Motor neuron (in vitro differentiated cells): ENCODE measurements around the gene OGG1. TPM values are rescaled to one million over a fixed set of nuclear protein-coding genes. Genes with fewer than 3 reads are reported as not detected.

Experiments used
- ATAC-seq, 8 experiments: fragments of 200-7000 bp; cut with Tn5 transposase; replicated peaks in 6 of 8; 2 replicates each; pipeline ENCODE4 v1.8.0; 2021; ENCODE audit warnings: mild to moderate bottlenecking in 8 of 8, moderate library complexity in 8 of 8
- H3K27ac ChIP-seq, 2 donors: fragments of 250-450 bp; sonication (Bioruptor Pico); 2 replicates each; pipeline ENCODE4 v1.9.0; 2021; ENCODE audit warnings: antibody characterized with exemption in 2 of 2, mild to moderate bottlenecking in 2 of 2, moderate library complexity in 1 of 2
- H3K4me1 ChIP-seq, 2 donors: fragments of 250-450 bp; sonication (Bioruptor Pico); replicated peaks in 1 of 2; 2 replicates each; pipeline ENCODE4 v1.6.1; 2021; ENCODE audit warnings: antibody characterized with exemption in 2 of 2, mild to moderate bottlenecking in 2 of 2, moderate library complexity in 1 of 2
- H3K4me3 ChIP-seq, 5 donors: fragments of 250-450 bp; sonication (Bioruptor Pico); 2 replicates each; pipeline ENCODE4 v1.9.0; 2021; ENCODE audit warnings: antibody characterized with exemption in 5 of 5, mild to moderate bottlenecking in 5 of 5, moderate library complexity in 4 of 5
- WGBS, 10 experiments: fragments of 450-650 bp; shearing (Covaris generic); methylation state at CpG; one replicate each; pipeline ENCODE4 v1.0.0; 2022; 5-methylcytosine and 5-hydroxymethylcytosine counted together
- in situ Hi-C, 9 experiments: fragments of 400-800 bp; cut with MboI; loops; one replicate each; pipeline ENCODE4 v1.15.0; 2021; ENCODE audit warnings: low sequenced_read_pairs in 9 of 9, low pct_unique_long_range_greater_than_20kb in 2 of 9; ENCODE audit not compliant: unreplicated experiment in 9 of 9
- total RNA-seq, 8 experiments: library from RNA; unstranded; fragments of 300-600 nt; gene quantifications; 2 replicates each; pipeline versions ENCODE4 v1.2.3 to v1.2.4, GENCODE V29; 2022

OGG1 gene
- total RNA-seq, 8 experiments from 2014 or later, result 11.9 to 28.1 (median 22.4) TPM

- 11 to 100% (median 53%) methylated on average over 1 to 6 of the region's 6 CpGs for WGBS, 10 experiments
Observed at GRCh38 chr3:9715764-9716437, 33.9 kb upstream of the OGG1 start.

GRCh38 chr3:9716801-9717555 is 32.8 kb upstream of the OGG1 start:
- in situ Hi-C loops, result no loop called here
- WGBS, 10 experiments, result 0 to 83% (median 68%) methylated on average over 1 to 5 of the region's 5 CpGs
- H3K27ac ChIP-seq, result no peak overlapping the region
- no peak overlapping the region for H3K4me3 ChIP-seq
- no peak for ATAC-seq
- H3K4me1 ChIP-seq, result peaks cover 3 to 8% of the 10 kb centered on the region in 2 donors

More at GRCh38 chr3:9715764-9716437, 33.9 kb upstream of the OGG1 start:
- in situ Hi-C loops, result no loop called here
- H3K4me3 ChIP-seq, result no peak overlapping the region
- no peak overlapping the region for H3K27ac ChIP-seq
- H3K4me1 ChIP-seq, result peaks cover 2 to 3% of the 10 kb centered on the region in 2 donors
- ATAC-seq, result peak; percentile 88 to 100 (median 98)

- Histone ChIP-seq H3K4me1 (peaks cover 3 to 8% of the 10 kb centered on the region in 2 donors), H3K27ac (no peak overlapping the region), H3K4me3 (no peak overlapping the region)
- in situ Hi-C loops, result no loop called here
- ATAC-seq, result no peak
- 31 to 89% (median 81%) methylated on average over 1 of the region's 1 CpG; no CpG with 5 or more reads in 1 of the 10 experiments for WGBS, 10 experiments
Observed at GRCh38 chr3:9717563-9717962, 32.2 kb upstream of the OGG1 start.

GRCh38 chr3:9718118-9718517 is 31.6 kb upstream of the OGG1 start:
- Histone ChIP-seq H3K4me3 (no peak overlapping the region), H3K4me1 (peaks cover 3 to 8% of the 10 kb centered on the region in 2 donors), H3K27ac (no peak overlapping the region)
- 27 to 83% (median 36%) methylated on average over 1 to 2 of the region's 4 CpGs; no CpG with 5 or more reads in 4 of the 10 experiments for WGBS, 10 experiments
- in situ Hi-C loops, result no loop called here
- no peak for ATAC-seq

- in situ Hi-C loops, result no loop called here
- Histone ChIP-seq H3K27ac (no peak overlapping the region), H3K4me1 (peaks cover 3 to 8% of the 10 kb centered on the region in 2 donors), H3K4me3 (no peak overlapping the region)
- peak in 7 of 8 experiments; percentile 62 to 96 (median 81) for ATAC-seq
- 0 to 53% (median 40%) methylated on average over 1 to 7 of the region's 7 CpGs; no CpG with 5 or more reads in 1 of the 10 experiments for WGBS, 10 experiments
Observed at GRCh38 chr3:9721015-9721699, 28.6 kb upstream of the OGG1 start.

GRCh38 chr3:9721700-9722060 is 28.1 kb upstream of the OGG1 start:
- H3K4me1 ChIP-seq, result peaks cover 3 to 8% of the 10 kb centered on the region in 2 donors
- ATAC-seq, result no peak
- in situ Hi-C loops, result no loop called here
- WGBS, 10 experiments, result 68 to 100% (median 100%) methylated on average over 1 to 2 of the region's 2 CpGs; no CpG with 5 or more reads in 3 of the 10 experiments
- H3K27ac ChIP-seq, result no peak overlapping the region
- no peak overlapping the region for H3K4me3 ChIP-seq

- Histone ChIP-seq H3K4me3 (no peak overlapping the region), H3K4me1 (peaks cover 0 to 6% of the 10 kb centered on the region in 2 donors), H3K27ac (no peak overlapping the region)
- WGBS, 10 experiments, result 54 to 100% (median 83%) methylated on average over 1 to 4 of the region's 4 CpGs; no CpG with 5 or more reads in 4 of the 10 experiments
- in situ Hi-C loops, result no loop called here
- peak in 1 of 8 experiments; percentile 32 for ATAC-seq
Observed at GRCh38 chr3:9725775-9726515, 23.8 kb upstream of the OGG1 start.

GRCh38 chr3:9727041-9727595 is 22.6 kb upstream of the OGG1 start:
- 0 to 20% (median 11%) methylated on average over 1 to 9 of the region's 11 CpGs; no CpG with 5 or more reads in 5 of the 10 experiments for WGBS, 10 experiments
- Histone ChIP-seq H3K4me3 (no peak overlapping the region), H3K27ac (no peak overlapping the region), H3K4me1 (no peaks in the 10 kb centered on the region)
- in situ Hi-C loops, result no loop called here
- ATAC-seq, result peak in 1 of 8 experiments; percentile 1

- Histone ChIP-seq H3K4me1 (peaks cover 4 to 5% of the 10 kb centered on the region in 2 donors), H3K27ac (no peak overlapping the region), H3K4me3 (no peak overlapping the region)
- 50 to 100% (median 84%) methylated on average over 1 to 2 of the region's 2 CpGs for WGBS, 10 experiments
- in situ Hi-C loops, result no loop called here
- ATAC-seq, result no peak
Observed at GRCh38 chr3:9727743-9728142, 22.0 kb upstream of the OGG1 start.

GRCh38 chr3:9729419-9729818 is 20.3 kb upstream of the OGG1 start:
- in situ Hi-C loops, result no loop called here
- H3K4me3 ChIP-seq, result no peak overlapping the region
- 78 to 87% (median 79%) methylated on average over 4 to 6 of the region's 10 CpGs; no CpG with 5 or more reads in 7 of the 10 experiments for WGBS, 10 experiments

GRCh38 chr3:9730657-9731205 is 19.0 kb upstream of the OGG1 start:
- ATAC-seq, result peak; percentile 67 to 82 (median 76)

More at GRCh38 chr3:9729419-9729818, 20.3 kb upstream of the OGG1 start:
- ATAC-seq, result no peak
- Histone ChIP-seq H3K27ac (no peak overlapping the region), H3K4me1 (peaks cover 7 to 8% of the 10 kb centered on the region in 2 donors)

More at GRCh38 chr3:9730657-9731205, 19.0 kb upstream of the OGG1 start:
- Histone ChIP-seq H3K4me1 (peaks cover 7 to 8% of the 10 kb centered on the region in 2 donors), H3K4me3 (peak overlapping the region; percentile 64 to 90 (median 84)), H3K27ac (peak overlapping the region in 1 of 2 donors; percentile 49)
- WGBS, 10 experiments, result 0 to 5% (median 0%) methylated on average over 1 to 6 of the region's 17 CpGs; no CpG with 5 or more reads in 1 of the 10 experiments
- in situ Hi-C loops, result no loop called here
